HUDEP-2 (cell line): ENCODE data around the gene TRAPPC3.

Experiments used
- DNase-seq, 76 experiments: peaks; one replicate each; lab custom pipeline; 2025; ENCODE audit not compliant: unreplicated experiment in 76 of 76; lab: John Stamatoyannopoulos, UW

Gene TRAPPC3

DNA sequence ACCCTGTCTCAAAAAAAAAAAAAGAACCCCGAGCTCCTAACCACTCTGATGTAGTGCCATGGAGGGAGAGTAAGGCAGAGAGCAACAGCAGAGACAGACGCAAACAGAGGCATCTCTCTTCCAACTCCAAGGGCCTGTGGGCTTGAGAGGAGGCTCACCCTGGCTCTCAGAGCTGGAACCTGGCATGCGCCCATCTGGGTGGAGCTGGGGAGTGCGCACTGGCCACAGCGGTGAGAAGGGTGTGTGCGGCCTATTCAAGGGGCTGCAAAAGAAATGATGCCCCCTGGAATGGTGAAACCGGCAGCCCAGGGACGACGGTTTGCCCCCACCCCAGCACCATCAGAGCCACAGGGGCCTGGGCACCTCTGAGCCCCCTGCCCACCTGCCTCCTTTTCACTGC lies 41.9 kb downstream of the TRAPPC3 start:
- DNase-seq: no peak

GRCh38 chr1:36106269-36106668 lies 43.0 kb downstream of the TRAPPC3 start:
- no peak for DNase-seq

DNA sequence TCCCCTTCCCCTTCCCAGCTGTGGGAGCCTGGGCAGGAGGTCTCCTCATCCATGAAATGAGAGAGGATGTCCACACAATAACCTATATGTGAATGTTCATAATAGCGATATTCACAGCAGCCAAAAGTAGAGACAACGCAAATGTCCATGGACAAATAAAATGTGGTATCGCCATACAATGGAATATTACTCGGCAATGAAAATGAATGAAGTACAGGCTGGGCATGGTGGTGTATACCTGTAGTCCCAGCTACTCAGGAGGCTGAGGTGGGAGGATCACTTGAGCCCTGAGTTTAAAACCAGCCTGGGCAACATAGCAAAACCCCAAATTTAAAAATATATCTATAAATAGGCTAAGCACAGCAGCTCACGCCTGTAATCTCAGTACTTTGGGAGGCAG lies 47.7 kb downstream of the TRAPPC3 start:
- DNase-seq: no peak

- peak in 27 of 76 experiments; percentile 8 to 48 (median 35) for DNase-seq
These were observed 48.9 kb downstream of the TRAPPC3 start for GRCh38 chr1:36100376-36100775.

GRCh38 chr1:36099681-36100341 lies 49.5 kb downstream of the TRAPPC3 start:
- peak in 68 of 76 experiments; percentile 10 to 80 (median 52) for DNase-seq

GRCh38 chr1:36098650-36099365 lies 50.5 kb downstream of the TRAPPC3 start:
- no peak for DNase-seq

- DNase-seq: no peak
These were observed 51.3 kb downstream of the TRAPPC3 start for GRCh38 chr1:36097693-36098585.

DNA sequence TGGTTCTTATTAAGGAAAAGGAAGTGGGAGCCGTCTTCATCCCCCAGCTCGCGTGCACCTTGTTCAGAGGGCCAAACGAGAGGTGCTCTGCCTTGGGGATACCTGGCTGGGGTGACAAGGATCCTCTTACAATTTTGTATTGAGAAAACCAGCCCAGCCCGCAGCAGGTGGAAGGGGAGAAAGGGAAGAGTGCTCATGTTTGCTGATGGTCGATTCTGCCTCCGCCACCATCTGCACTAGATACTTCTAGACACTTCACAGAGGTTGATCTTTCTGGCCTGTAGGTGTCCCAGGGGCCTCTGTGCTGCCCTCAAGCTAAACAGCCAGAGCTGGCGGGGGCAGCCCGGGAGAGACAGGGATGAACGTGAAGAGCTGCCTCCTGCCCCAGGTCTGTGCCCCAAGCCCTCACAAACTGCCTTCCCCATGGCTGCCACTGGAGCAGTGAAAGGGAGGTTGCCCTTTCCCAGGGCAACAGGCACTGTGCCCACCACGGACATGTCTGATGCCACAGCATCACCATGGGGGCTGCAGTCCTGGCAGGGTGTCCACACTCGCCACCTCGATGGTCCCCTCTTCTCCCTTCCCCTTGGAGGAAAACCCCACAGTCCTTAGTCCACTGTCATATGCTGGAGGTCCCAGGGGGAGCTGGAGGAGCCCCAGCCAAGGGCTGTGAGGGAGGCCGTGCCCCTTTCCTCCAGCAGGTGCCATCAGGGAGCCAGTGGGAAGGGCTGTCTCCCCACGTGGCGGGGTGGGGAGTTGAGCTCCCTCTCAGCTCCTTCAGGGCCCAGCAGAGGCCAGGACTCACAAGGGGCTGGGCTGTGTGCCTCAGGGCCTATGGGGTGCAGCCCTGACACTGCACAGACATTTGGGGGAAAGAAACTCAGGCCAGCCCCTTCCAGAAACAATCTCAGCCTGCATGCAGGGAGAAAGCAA lies 52.5 kb downstream of the TRAPPC3 start:
- peak in 12 of 76 experiments; percentile 2 to 26 (median 12) for DNase-seq

GRCh38 chr1:36095760-36096405 lies 53.4 kb downstream of the TRAPPC3 start:
- no peak for DNase-seq

- no peak for DNase-seq
These were observed 54.6 kb downstream of the TRAPPC3 start for GRCh38 chr1:36094621-36095061.

DNA sequence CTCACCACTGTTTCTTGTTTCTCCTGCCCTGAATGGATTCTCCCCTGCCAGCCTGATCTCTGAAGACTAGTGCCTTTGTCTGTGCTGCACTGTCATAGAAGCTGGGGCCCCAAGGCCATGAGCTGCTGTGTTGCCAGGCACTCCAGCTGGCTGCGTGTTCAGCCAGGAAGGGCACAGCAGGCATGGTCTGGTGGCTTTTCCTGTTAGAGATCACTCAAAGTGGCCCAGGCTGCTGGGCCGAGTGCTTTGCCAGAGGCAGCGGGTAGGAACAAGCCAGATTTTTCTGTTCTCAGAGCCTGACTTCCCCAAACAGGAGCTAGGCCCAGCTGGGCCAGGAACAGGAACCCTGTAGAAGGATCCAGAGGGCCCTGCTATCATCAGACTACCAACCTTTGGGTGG lies 55.4 kb downstream of the TRAPPC3 start:
- no peak for DNase-seq

DNA sequence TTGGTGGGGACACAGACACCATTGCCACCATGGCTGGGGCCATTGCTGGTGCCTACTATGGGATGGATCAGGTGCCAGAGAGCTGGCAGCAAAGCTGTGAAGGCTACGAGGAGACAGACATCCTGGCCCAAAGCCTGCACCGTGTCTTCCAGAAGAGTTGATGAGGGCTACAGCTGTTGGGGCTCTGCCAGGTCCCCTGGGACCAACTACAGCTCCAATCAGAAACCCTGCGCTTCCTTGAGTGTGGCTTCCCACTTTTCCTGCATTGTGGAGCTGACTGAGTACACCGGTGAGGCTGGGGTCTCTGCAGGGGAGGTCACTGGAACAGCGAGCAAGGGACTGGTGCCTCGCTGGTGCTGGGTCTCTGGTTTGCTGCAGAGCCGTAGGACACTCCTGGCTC lies 56.1 kb downstream of the TRAPPC3 start:
- DNase-seq: no peak

DNA sequence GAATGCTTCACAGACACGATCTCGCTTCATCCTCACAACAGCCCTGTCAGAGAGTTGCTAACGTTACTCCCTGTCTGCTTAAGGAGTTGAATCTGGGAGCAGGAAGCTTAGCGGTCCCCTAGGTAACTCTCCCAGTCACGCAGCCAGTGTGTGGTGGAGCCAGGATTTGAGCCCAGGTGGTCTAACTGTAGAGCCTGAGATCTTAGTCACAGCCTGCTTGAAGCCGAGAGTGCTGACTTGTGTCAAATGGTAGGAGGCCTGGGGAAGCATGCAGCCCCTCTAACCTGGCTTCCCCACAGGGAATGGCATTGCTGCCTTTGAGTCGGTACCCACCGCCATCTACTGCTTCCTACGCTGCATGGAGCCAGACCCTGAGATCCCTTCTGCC lies 56.5 kb downstream of the TRAPPC3 start:
- no peak for DNase-seq

DNA sequence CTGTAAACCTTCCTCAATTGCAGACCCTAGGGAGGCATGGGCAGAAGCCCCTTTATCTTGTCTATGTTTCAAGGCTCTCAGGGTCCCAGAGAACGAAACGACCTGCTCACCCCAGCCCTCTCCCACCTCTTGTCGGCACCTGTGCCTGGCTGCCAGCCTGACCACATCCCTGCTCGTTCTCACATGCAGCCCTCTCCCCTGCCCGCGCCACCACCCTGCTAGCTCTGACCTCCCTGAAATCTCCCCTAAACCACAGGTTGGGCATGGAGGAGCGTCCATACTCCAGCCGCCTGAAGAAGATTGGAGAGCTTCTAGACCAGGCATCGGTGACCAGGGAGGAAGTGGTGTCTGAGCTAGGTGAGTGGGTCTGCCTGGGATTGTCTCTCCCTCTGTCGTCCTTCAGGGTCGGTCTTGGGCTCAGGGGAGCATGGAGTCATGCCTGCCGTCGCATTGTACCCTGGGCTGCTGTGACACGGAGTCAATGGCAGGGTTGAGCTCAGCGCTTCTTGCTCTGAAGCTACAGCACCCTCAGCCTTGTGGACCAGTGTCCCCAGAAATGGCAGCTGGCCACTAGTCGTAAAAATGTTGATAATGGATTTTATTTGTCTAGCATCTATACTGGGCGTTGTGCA lies 57.0 kb downstream of the TRAPPC3 start:
- no peak for DNase-seq

GRCh38 chr1:36091698-36092097 lies 57.6 kb downstream of the TRAPPC3 start:
- no peak for DNase-seq

- DNase-seq: no peak
These were observed 58.1 kb downstream of the TRAPPC3 start for GRCh38 chr1:36091141-36091540.

GRCh38 chr1:36089393-36090121 lies 59.7 kb downstream of the TRAPPC3 start:
- DNase-seq: peak in 1 of 76 experiments; percentile 6

GRCh38 chr1:36088577-36089392 lies 60.5 kb downstream of the TRAPPC3 start, which contains the start of gene ADPRS:
TSS of gene ADPRS (plus strand) at chr1:36088892. CDS start at chr1:36088905, 13 bp downstream.
- peak in 73 of 76 experiments; percentile 15 to 89 (median 77) for DNase-seq
